Right kidney (tissue), 1 donor: ENCODE data around the gene BMP7.

Experiments used
- DNase-seq: peaks from one replicate; pipeline ENCODE4 v3.0.0-alpha.2; 2016

Gene BMP7

DNA sequence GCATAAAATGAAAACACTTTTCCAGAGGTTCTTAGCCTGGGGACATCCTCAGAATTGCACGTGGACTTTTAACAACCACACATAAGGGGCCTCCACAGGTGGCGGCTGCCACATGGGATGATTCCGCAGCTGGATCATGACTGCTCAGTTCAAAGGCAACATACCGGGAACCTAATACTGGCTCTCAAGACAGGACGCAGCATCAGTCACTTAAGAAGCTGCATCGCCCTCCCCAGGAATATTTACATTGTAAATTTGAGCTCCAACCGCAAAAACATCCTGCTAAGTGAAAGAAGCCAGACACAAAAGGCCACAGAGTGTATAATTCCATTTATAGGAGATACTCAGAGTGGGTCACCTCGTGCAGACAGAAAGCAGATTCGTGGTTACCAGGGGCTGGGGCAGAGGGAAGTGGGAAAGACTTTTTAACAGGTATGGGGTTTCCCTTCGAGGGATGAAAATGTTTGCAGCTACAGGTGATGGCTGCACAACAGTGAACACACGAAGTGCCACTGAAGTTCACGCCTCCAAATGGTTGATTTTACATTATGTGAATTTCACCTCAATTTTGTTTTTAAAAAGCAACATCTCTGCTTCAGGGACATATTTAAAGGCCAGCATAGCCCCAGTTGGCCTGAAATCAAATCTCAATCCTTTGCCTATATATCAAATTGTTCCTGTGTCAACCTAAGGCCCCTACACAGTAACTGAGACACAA is 141.5 kb downstream of the BMP7 start:
- no peak for DNase-seq

DNA sequence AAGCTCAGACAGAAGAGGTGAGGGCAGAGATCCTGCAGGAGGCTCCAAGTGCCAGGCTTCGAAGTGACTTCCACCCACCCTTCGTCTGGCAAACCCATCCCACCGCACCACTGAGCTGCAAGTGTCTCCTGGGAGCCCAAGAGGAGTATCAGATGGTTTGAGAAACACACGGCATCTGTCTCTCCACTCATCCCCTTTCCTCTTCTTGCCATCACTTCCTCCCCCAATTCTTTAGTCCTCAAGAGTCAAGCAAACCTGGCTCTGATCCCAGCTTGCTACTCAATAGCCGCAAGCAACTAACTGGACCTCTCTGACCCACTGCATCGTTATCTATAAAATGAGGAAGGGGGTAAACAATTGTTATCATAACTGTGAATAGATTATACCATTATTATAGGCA is 142.1 kb downstream of the BMP7 start:
- no peak for DNase-seq

DNA sequence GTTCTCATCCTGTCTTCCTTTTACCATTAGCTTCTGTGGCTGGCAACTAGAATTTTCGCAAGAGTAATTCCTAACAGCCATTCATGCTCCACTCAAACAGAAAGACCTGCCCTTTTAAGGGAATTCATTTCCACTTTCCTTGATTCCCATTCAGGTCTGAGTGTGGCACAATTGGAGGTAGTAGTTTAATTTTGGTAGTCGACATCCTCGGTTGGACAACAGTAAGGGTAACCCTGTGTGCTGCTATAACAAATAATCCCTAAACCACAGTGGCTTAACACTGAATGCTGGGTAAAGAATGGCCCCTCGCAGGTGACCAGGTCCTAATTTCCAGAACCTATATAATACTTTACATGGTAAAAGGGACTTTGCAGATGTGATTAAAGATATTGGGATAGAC is 142.9 kb downstream of the BMP7 start:
- no peak for DNase-seq

DNA sequence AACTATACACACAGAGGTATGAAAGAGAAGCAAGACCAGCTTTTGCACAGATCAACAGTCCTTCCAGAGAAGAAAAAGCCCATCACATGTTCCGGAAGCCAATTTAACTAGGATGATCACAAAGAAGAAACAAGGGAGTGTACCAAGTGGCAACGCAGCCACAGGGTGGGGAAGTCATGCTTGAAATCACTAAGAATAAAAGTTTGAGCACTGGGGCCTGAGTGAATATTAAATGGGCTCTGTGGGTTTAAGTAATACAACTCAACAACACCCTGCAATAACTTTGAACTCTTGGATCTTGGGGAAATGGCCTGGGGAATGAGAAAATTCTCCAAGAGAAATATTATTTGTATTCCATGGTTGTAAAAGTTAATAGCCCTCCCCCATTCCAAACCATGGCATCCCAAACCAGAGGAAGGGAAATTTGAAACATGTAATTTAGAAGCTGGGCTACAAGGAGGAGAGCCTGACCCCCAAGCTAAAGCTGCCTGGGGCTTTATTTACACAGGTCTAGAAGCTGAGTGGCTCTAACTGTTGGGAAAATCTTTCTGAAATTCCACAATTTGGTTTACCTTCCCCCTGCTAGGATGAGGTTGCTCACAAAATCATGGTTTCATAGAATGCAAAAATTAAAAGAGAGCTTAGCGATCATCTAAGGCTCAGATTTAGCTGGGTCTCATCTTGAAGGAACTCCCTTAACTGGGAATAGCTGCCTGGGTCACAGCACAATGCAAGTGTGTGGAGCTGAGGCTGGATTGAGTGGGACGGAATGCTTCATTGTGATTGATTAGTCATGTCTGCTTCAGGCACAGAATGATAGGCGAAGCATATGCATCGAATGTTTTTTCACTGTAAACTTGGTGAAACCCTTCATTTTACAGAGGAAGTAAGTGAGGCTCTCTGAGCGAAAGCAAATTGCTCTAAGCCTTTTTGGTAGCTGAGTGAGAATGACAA is 143.6 kb downstream of the BMP7 start:
- peak; percentile 42 for DNase-seq

DNA sequence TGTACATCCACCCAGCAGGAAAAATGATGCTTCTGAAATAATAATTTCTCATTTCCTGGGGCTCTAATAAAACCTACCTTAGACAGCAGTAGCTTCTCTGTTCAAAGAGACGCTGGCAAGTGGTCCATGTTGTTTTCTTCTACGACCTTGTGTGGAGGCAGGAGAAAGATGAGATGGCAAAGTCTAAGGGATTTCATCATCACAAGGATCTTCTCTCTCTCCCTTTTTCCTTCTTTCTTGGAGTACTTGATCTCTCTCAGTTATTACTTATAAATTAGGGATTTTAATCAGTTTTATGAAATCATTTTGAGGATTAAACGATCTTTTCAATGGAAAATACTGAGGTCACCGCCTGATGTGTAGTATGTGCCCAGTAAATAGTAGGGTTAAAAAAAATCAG is 147.5 kb downstream of the BMP7 start:
- no peak for DNase-seq
